ENCODE results near the gene PPP2R2B.
A peak's percentile ranks its signal among the peaks of the same experiment; 100 is the strongest.
"Not testable (repeated sequence)": the region's sequence is repeated elsewhere in the genome, so short reads cannot be mapped to it uniquely, and the experiment has no call there.

PPP2R2B gene

DNA sequence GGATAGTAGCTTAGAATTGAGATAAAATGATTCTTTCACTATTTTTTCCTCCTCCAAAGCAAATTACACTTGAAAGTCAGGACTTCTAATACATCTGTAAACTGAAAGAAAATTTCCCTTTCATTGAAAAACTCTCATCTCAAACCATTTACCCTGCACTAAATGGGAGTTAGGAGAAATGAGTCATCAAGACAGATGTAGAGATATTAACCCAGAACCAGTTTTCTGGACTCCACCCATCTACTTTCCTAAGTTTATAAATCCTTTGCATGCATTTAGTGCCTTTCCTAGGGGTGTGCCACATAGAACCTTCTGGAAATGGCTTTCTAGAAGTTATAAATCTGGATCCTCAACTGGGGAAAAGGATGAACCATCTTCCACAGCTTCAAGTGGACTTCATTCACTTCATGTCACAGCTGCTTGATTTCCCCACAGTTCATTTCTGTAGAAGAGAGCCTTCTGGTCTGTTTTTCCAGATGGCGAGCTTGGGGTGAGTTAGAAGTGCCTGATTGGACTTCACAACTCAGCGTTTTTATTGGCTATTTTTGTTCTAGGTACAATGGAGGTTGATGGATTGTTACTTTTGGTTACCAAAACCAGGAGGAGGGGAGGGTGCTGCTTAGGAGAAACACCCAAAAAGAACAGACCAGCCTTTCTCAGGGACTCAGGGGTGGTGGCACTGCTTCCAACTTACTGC is 290.1 kb downstream of the PPP2R2B start:
- no peak for DNase-seq

DNA sequence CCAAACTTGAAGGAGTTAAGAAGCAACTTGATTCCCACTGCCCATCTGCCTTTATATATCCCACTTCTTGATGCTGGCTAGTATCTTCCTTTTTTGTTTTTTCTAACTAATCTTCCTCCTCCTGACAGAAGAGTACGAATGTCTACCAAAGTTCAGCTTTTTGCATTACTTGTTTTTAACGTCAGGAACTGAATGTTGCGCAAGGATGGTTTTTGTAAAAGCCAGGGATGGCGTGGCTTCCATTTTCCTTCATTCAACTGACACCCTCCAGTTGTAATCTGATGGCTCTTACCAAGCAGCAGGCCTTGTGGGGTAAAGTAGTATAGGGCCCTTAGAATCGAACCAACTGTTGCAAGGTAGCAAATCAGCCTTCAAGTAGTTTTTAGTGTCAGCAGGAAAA is 291.8 kb downstream of the PPP2R2B start:
- DNase-seq: no peak

DNA sequence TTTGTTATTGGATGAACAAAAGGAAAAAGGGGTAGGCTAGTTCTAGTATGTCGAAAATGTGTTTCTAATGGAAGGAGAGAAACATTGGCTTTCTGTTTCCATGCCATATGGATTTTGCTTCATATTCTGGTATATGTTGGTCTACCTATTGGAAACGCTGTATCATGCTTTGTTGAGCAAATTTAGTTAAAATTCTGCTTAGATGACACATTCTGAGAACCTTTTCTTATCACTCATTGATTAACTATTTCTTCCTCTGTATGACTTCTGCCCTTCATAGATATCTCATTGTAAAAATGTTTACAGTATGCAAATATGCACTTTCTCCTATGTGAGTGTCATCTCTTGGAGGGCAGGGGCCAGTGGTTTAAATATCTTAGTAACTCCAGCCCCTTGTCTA is 293.8 kb downstream of the PPP2R2B start:
- DNase-seq: no peak

DNA sequence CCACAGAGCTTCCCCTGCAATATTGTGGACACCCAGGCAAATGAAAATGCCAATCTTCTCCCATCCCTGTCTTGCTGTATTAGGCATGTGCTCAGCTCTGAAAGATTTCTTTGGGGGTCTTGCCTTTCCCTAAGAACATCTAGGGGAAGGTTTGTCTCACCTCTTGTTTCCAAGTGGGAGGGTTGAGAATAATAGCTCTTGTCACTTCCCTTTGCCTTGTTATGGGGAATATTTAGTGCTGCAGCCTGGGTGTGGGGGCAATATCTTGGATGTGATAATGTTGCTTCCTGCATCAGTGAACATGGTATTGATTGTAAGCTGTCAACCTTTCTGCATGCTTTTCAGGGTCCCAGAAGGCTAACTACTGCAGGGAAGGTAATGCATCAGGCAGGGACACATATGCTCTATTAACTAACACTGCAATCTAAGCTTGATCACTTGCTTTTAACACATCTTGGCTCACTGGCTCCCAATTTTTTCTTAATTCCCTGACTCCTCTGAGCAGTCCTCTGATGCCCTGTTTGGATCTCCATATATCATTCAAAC is 296.4 kb downstream of the PPP2R2B start:
- DNase-seq: no peak

DNA sequence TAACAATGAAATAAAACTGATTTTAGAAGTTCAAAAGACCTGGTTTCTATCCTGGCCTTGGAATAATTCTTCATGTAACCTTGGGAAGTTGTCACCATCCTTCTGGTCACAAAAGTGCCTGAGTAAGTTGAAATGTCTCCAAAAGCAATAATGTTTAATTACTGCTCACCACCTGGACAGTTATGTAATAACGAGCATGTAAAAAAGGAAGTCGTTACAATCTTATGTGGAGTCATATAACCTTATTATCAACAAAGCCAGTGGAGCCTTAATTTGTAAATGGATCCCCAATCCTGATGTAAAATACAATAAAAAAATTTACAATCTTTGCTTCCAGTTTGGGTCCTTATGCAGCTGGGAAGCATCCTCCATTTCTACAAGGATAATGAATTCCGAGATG is 298.3 kb downstream of the PPP2R2B start:
- DNase-seq: no peak

DNA sequence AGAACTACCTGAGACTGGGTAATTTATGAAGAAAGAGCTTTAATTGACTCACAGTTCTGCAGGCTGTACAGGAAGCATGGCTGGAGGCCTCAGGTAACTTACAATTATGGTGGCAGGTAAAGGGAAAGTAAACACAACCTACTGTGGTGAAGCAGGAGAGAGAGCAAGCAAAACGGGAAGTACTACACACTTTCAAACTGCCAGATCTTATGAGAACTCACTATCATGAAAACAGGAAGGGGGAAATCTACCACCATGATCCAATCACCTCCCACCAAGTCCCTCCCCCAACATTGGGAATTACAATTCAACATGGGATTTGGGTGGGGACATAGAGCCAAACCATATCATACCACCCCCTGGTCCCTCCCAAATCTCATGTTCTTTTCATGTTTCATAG is 303.8 kb downstream of the PPP2R2B start:
- DNase-seq: no peak

DNA sequence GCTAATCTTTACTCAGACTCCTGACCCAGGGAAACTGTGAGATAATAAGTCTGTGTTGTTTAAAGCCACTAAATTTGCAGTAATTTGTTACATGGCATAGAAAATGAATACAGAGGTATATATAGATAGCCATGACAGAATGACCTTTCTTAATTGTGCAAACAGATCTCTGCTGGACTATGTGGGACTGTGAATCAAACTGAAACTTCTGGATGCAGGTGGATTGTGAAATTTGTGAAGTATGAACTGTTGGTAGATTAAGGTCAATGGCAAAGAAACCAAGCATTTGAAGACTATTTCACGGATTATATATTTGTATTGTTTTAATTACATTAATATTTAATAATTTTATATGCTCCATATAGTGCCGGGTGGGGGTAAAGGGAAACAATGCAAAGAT is 310.4 kb downstream of the PPP2R2B start:
- no peak for DNase-seq

DNA sequence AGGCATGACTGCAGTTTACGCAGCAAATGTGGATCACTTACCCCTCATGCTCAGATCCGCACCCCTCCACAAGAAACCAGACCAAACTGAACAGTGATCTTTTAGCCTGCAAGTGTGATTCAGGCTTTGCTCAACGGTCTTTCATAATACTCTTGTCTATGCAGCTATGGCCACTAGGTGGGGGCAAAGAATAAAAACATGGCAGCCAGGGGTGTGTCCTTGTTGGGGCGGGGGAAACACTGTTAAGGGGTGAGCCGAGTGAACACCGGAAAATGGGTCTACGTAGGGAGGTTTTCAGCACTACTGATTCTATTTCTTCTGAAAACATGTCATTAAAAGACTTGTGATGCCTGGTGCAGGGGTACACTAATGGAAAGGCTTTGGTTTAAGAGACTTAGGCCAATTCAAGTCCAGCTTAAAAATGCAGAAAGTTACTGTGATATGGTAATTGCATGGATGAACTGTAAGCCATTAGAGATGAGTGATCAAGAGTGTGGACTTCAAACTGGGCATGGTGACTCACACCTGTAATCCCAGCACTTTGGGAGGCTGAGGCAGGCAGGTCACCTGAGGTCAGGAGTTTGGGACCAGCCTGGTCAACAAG is 312.7 kb downstream of the PPP2R2B start:
- peak; percentile 44 for DNase-seq

DNA sequence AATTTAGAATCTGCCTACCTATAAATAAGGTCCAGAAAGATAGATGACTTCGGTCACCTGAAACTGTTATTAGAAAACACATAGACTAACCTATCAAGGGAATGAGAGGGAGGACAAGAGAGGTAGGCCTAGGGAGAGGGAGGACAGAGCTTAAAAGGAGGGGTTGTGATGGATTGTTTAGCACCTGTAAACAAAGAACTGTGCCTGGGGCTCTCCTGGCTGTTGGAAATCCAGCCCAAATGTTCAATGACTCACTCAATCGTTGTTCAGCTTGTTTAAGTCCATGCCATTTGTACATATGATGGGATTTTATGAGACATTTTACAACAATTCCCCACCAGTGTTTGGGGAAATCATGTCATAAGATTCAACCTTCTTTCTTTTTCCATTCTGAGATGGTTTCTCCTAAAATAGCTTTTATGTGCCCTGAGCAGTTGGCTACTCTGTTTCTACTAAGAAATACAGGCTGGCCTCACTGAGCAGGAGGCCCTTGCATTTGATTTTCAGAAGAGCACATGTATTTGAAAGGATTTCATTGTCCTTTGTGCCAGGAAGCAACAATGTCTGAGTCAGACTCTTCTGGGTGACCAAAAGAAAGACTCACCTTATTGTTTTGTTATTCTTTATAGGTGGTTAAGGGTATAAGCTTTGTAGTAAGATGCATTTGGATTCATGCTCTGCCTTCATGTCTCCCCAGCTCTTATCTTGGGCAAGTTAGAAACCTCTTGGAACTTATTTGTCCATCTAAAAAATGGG is 314.4 kb downstream of the PPP2R2B start:
- no peak for DNase-seq

DNA sequence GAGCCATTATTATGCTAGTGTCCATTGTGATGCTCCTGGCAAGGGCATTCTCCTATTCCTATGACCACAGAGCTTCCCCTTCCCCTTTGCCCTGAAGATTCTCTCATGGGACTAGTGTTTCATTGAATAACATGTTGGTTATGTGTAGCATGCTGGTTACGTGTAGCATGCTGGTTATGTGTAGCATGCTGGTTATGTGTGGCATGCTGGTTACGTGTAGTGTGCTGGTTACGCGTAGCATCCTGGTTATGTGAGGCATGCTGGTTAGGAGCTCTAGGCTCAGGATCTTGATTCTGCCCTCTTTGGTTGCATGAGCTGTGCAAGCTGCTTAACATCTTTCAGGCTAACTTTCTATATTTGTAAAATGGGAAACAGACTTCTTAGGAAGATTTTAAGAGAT is 316.1 kb downstream of the PPP2R2B start:
- no peak for DNase-seq

DNA sequence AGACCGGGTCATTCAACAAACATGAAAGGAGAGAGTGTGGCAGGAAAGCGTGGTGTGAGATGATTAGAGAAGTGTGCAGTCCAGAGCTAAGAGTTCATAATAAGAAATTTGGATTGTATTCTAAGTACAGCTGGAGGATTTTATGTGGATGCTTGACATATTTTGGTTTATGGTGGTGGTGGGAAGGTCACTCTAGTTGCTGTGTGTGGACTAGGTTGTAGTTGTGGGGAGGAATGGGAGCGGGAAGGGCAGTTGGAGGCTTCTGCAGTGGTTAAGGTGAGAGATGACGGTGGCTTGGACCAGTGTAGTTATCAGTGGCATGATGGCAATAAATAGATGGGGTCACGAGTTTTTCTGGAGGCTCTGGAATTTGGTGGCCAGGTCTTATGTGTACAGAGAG is 316.8 kb downstream of the PPP2R2B start:
- no peak for DNase-seq

DNA sequence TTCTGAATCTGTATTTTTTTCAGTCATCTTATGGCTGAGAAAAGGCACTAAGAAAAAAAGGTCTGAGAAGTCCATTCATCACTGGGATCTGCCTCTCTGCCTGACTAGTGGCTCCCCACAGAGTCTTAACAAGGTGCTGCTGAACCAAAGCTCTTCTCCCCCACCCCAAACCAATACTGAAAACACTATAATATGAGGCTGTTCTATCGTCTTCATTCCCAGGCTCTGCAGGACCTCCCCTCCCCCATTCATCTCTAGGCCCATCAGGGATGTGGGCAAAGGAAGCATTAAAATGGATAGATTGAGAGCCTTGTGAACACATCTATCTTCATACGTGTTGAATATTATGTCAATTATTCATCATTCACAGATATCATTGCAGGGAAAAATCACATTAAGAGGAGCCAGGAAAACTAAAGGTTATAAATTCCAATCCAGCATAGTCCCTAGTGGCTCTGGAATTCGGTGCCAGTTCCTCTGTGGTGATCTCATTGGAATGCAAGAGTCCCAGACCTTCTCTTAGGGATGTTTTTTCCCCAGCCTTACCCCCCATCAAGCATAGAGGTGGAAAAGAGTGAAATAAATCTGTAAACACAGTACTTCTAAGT is 318.2 kb downstream of the PPP2R2B start:
- DNase-seq: no peak

DNA sequence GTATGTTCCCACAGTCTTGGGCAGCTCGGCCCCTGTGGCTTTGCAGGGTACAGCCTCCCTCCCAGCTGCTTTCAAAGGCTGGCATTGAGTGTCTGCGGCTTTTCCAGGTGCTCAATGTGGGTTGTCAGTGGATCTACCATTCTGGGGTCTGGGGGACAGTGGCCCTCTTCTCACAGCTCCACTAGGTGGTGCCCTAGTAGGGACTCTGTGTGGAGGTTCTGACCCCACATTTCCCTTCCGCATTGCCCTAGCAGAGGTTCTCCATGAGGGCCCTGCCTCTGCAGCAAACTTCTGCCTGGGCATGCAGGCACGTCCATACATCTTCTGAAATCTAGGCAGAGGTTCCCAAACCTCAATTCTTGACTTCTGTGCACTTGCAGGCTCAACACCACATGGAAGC is 321.7 kb downstream of the PPP2R2B start:
- DNase-seq: not testable (repeated sequence)

DNA sequence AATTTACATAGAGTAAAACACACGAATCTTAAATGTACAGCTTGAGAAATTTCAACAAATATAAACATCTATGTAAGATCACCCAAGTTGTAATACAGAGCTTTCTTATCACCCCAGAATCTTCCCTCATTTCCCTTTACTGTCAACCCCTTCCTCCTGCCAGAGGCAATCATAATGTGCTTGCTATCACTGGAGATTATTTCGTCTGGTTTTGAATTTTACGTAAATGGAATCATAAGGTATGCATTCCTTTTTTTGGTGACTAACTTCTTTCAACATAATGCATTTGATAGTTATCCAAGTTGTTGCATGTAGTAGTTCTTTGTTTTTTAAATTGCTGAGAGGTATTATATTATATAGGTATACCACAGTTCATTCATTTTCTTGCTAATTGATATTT is 325.1 kb downstream of the PPP2R2B start:
- no peak for DNase-seq

DNA sequence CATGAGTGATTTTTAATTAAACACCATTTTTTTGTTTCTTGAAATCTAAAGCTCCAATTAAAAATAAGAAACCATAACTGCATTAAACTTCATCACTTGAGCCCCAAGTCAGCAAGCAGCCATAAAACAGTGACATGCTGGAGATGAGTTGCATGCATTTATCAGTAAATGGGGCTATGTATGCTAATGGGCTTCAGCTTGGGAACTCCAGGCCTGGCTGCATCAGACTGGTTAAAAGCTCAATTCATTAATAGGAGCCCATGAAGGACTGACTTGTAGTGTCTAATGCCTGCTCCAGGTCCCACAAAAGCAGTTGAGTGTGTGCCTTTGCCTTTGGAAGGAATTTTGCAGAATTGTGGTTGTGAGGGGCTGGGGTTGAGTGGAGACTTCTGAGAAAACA is 328.9 kb downstream of the PPP2R2B start:
- no peak for DNase-seq

DNA sequence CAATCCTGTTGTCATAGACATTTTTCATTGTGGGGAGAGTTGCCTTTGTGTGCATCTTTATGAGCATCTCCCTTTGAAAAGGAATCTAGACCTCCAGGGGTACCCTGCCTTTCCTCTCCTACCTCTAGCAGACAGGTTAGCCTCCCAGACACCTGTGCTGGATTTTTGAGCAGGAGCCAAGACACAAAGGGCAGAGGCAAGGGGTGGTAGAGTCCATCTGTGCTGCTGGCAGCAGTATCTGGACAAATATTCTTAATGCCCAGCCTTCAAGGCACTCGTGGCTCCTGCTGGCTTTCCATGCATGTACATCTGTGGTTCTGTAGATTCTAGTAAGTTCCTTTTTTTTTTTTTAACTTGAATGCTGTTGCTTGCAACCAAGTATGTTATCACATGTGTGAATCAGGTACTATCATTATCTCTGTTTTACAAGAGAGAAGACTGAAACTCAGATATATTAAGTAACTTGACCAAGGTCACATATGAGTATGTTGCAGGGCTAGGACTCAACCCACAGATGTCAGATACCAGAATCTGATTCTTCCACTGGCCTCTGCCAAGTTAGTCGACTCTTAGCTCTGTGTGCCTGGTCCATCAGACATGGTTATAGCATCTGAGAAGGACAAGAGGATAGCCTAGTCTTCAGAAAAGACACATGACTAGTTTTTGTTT is 329.6 kb downstream of the PPP2R2B start:
- no peak for DNase-seq

DNA sequence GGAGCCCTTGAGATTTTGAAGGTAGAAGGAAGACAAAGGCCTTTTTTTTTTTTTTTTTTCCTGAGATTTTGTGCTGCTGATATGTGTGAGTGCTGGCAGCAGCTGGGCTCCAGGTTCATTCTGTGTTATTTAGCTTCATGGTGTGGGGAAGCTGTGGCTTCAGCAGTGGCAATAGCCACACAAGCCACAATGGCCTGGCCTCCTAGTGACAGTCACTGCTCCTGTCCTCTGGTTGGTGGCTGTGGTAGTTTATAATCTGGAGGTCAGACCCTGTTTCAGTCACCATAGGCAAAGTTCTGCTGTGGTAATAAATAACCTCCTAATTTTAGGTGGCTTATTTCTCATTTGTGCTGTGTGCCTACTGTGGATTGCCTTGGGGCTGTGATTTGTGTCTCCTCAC is 334.3 kb downstream of the PPP2R2B start:
- DNase-seq: no peak

DNA sequence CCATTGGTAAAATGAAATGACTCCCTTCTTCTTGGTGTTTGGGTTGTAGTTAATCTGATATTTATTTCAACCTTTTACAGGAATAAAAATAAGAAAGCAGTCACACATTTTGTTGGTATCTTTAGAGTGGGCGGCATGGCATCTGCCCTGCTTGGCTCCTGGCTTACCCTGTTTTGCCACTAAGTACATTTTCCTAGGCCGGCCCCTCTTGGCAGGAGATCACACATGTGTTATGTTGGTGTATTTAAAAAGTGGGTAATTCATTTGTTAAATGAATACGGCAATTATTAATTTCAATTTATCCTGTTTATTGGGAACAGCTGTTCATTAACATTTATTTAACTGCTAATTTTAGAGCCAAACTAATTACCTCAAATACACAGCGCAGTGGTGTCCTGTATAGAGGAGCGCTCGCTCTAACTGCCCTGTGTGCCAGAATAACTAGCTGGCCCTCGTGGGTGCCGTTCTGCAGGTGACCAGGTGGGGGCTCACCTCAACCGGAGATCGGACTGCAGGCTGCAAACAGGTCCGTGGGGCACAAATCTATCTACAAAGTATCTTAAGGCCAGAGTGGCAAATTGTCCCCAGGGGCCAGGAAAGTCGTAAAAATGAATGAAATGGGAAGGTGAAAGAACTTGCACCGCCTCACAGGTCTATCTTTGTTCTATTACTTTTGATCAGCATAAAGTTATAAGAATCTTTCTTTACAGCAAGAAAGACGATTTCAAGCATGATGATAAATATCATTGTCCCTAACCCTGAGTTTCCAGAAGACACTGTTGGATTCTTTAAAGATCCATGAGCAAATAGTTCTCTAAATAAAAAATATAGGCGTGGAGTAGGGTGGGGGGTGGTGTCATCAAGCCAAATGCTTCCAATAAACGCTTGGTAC is 336.4 kb downstream of the PPP2R2B start:
- DNase-seq: peak; percentile 34

DNA sequence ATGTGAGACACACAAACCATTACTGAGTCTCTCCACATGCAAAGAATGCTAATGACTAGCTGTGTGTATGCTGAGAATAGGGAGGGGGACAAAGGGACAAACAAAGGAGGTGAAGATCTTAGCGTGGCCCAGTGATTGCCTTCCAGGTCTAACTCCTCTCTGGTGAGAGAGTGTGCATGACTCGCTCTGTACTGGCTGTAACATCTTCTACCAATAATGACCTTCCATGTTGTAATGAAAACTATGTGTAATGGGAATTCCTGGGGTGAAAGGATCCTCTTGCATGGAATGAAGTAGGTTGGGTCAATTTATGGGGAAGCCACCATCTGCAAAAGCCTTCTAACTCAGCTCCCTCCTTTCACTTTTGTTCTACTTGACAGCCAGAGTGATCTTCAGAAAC is 338.1 kb downstream of the PPP2R2B start:
- no peak for DNase-seq

DNA sequence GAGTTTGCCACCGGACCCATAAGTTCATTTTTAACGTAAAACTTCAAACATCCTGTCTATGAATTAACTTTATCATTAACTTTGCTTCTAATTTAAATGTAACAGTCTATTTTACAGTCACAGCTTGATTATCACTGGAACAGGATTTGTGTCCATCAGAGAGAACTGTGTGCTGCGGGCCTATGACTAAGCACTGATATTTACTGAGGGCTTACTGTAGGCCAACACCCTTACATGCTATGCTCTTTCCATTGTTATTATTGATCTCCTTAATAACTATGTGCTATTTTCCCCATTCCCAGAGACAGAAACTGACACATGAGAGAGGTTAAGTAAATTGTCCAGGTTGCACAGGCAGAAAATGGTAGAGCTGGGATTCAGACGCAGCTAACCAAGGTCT is 338.6 kb downstream of the PPP2R2B start:
- DNase-seq: no peak

DNA sequence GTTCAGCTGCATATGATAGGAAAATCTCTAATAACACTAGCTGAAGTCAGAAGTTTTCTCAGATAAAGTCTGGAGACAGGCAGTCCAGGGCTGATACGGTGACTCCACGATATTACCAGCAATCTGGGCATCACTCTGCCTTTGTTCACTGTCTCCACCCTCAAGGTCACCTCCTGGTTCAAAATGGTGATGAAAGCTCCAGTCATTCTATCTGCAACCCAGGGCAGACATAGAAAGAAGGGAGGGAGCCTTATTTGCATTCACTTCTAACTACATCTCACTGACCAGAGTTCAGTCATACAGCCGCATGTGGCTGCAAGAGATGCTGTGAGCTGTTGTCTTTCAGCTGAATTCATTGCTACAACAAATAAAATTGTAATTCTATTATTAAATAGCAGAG is 340.1 kb downstream of the PPP2R2B start:
- no peak for DNase-seq

DNA sequence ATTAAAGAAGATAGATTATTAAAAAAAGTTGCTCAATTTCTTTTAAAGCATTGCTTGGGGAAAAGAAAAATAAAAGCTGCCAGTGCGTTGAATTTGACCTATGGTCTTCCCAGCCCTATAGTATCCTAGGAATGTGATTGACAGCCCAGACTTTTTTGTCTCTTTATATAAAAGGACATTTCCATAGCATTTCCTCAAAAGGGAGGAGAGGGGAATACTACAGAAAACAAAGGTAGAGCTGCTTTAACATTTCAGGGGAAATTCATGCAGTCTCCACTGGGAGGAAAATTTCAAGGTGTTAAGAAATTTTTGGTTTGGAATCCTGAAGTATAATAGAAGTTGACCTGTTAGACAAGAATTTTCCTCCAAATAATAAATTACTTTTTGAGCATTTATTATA is 344.7 kb downstream of the PPP2R2B start:
- no peak for DNase-seq
